Colonic mucosa (tissue), 4 donors: Measurements from ENCODE around the gene AFF3. TPM values are rescaled to one million over a fixed set of nuclear protein-coding genes. Genes with fewer than 3 reads are reported as not detected.

Experiments used
- DNase-seq: peaks from one replicate; pipeline ENCODE4 v3.0.0-alpha.2; 2020
- H3K27ac ChIP-seq: fragments of 200-600 bp; one replicate; pipeline ENCODE4 v1.8.0; 2021
- H3K27me3 ChIP-seq: fragments of 200-600 bp; one replicate; pipeline ENCODE4 v1.8.0; 2021
- H3K36me3 ChIP-seq: fragments of 200-600 bp; one replicate; pipeline ENCODE4 v1.8.0; 2021
- H3K4me1 ChIP-seq: fragments of 200-600 bp; one replicate; pipeline ENCODE4 v1.8.0; 2021; ENCODE audit warnings: mild to moderate bottlenecking
- H3K4me3 ChIP-seq: fragments of 200-600 bp; one replicate; pipeline ENCODE4 v1.8.0; 2021
- H3K9ac ChIP-seq, 2 donors: one replicate each; pipeline ENCODE4 v1.7.0; 2013; ENCODE audit warnings: control low read depth in 2 of 2, low read depth in 2 of 2, low read length in 2 of 2
- H3K9me3 ChIP-seq: fragments of 200-600 bp; one replicate; pipeline ENCODE4 v1.8.0; 2021
- CTCF ChIP-seq: fragments of 200-600 bp; IDR thresholded peaks from one replicate; pipeline ENCODE4 v1.8.0; 2022; ENCODE audit warnings: antibody characterized with exemption, mild to moderate bottlenecking
- intact Hi-C: fragments of 100-400 bp; cut with DNase I; formaldehyde crosslinking; loops from one replicate; pipeline ENCODE4 v1.14.1; 2022
- total RNA-seq, 2 donors: library from RNA; stranded (reverse); fragmentation: NEBNext Ultra II Directional in 1 of 2; extraction: Animal tissue kit (Norgen Biotek cat#: 25700) in 1 of 2; gene quantifications; one replicate each; pipeline ENCODE4 v1.2.1, GENCODE V29; 2021
- donor health status: healthy.
- donor health status: DM: no; HTN: no; CAD: no.
- donor health status: DM: no; HTN: no; CAD: no.

AFF3 gene
- total RNA-seq, 2 donors from 2014 or later = 0.86 to 2.6 TPM

- Histone ChIP-seq H3K9ac (no peak overlapping the region), H3K4me3 (no peak overlapping the region), H3K9me3 (no peaks in the 10 kb centered on the region), H3K4me1 (no peaks in the 10 kb centered on the region), H3K36me3 (no peaks in the 10 kb centered on the region), H3K27ac (no peak overlapping the region), H3K27me3 (no peaks in the 10 kb centered on the region)
- TF ChIP-seq CTCF = no peak
- no peak for DNase-seq
- intact Hi-C loops = no loop called here
Observed at GRCh38 chr2:99891428-99891780, 251.0 kb downstream of the AFF3 start.

- Histone ChIP-seq H3K9me3 (no peaks in the 10 kb centered on the region), H3K27ac (no peak overlapping the region), H3K9ac (no peak overlapping the region), H3K4me1 (no peaks in the 10 kb centered on the region), H3K4me3 (no peak overlapping the region), H3K36me3 (no peaks in the 10 kb centered on the region), H3K27me3 (no peaks in the 10 kb centered on the region)
- intact Hi-C loops = no loop called here
- TF ChIP-seq CTCF = no peak
- no peak for DNase-seq
Observed at GRCh38 chr2:99890568-99891427, 251.6 kb downstream of the AFF3 start.

GRCh38 chr2:99888617-99889016, 253.8 kb downstream of the AFF3 start:
- Histone ChIP-seq H3K27ac (no peak overlapping the region), H3K4me1 (no peaks in the 10 kb centered on the region), H3K36me3 (no peaks in the 10 kb centered on the region), H3K9ac (no peak overlapping the region), H3K9me3 (no peaks in the 10 kb centered on the region), H3K4me3 (no peak overlapping the region), H3K27me3 (no peaks in the 10 kb centered on the region)
- intact Hi-C loops = no loop called here
- DNase-seq = no peak
- TF ChIP-seq CTCF = no peak

- Histone ChIP-seq H3K27me3 (no peaks in the 10 kb centered on the region), H3K36me3 (no peaks in the 10 kb centered on the region), H3K9me3 (no peaks in the 10 kb centered on the region), H3K27ac (no peak overlapping the region), H3K4me1 (no peaks in the 10 kb centered on the region), H3K9ac (no peak overlapping the region), H3K4me3 (no peak overlapping the region)
- no peak for DNase-seq
- intact Hi-C loops = no loop called here
- no peak for TF ChIP-seq CTCF
Observed at GRCh38 chr2:99886418-99886817, 256.0 kb downstream of the AFF3 start.

- intact Hi-C loops = no loop called here
- Histone ChIP-seq H3K4me3 (no peak overlapping the region), H3K27me3 (no peaks in the 10 kb centered on the region), H3K4me1 (no peaks in the 10 kb centered on the region), H3K36me3 (no peaks in the 10 kb centered on the region), H3K9me3 (no peaks in the 10 kb centered on the region), H3K27ac (no peak overlapping the region), H3K9ac (no peak overlapping the region)
- DNase-seq = no peak
- no peak for TF ChIP-seq CTCF
Observed at GRCh38 chr2:99883358-99883757, 259.0 kb downstream of the AFF3 start.
